GM10266 (cell line): ENCODE measurements around the gene CHD1L.

Experiments
- DNase-seq: peaks from one replicate; pipeline ENCODE4 v3.0.0; 2012; ENCODE audit errors: extremely low spot score
- CTCF ChIP-seq: IDR thresholded peaks from 2 replicates; pipeline ENCODE4 v1.5.1; 2012; ENCODE audit warnings: mild to moderate bottlenecking, low read depth; ENCODE audit not compliant: control insufficient read depth, insufficient read depth; ENCODE audit errors: missing control alignments

CHD1L gene

GRCh38 chr1:147246044-147246690 is 3.7 kb downstream of the CHD1L start:
- TF ChIP-seq CTCF, result no peak
- no peak for DNase-seq

- TF ChIP-seq CTCF, result no peak
- no peak for DNase-seq
Measured at GRCh38 chr1:147246910-147247655, 4.6 kb downstream of the CHD1L start.

- no peak for TF ChIP-seq CTCF
Measured at GRCh38 chr1:147247656-147248238, 5.3 kb downstream of the CHD1L start.

GRCh38 chr1:147252540-147252939 is 10.1 kb downstream of the CHD1L start:
- TF ChIP-seq CTCF, result no peak
- DNase-seq, result no peak

More at GRCh38 chr1:147247656-147248238, 5.3 kb downstream of the CHD1L start:
- no peak for DNase-seq

GRCh38 chr1:147260956-147261355 is 18.5 kb downstream of the CHD1L start:
- no peak for DNase-seq
- TF ChIP-seq CTCF, result no peak

- TF ChIP-seq CTCF, result no peak
Measured at GRCh38 chr1:147264158-147264768, 21.8 kb downstream of the CHD1L start.

GRCh38 chr1:147266381-147266780 is 23.9 kb downstream of the CHD1L start:
- DNase-seq, result no peak
- TF ChIP-seq CTCF, result no peak

More at GRCh38 chr1:147264158-147264768, 21.8 kb downstream of the CHD1L start:
- DNase-seq, result no peak
